GM19351 (cell line): ENCODE measurements around the gene NBAS.
"Not testable (repeated sequence)": the region's sequence is repeated elsewhere in the genome, so short reads cannot be mapped to it uniquely, and the experiment has no call there.

Experiments
- ATAC-seq: cut with Tn5 transposase; IDR thresholded peaks from one replicate; pipeline ENCODE4 v1.9.1; 2021; ENCODE audit warnings: mild to moderate bottlenecking, moderate library complexity; ENCODE audit not compliant: unreplicated experiment

Gene NBAS

GRCh38 chr2:15429032-15429431 lies 132.1 kb downstream of the NBAS start:
- ATAC-seq: no peak

GRCh38 chr2:15427987-15428386 lies 133.1 kb downstream of the NBAS start:
- no peak for ATAC-seq

- ATAC-seq: no peak
Measured at GRCh38 chr2:15426606-15427005, 134.5 kb downstream of the NBAS start.

- ATAC-seq: no peak
Measured at GRCh38 chr2:15425712-15426111, 135.4 kb downstream of the NBAS start.

GRCh38 chr2:15421753-15422152 lies 139.4 kb downstream of the NBAS start:
- no peak for ATAC-seq

- ATAC-seq: no peak
Measured at GRCh38 chr2:15415748-15416147, 145.4 kb downstream of the NBAS start.

GRCh38 chr2:15412779-15413178 lies 148.4 kb downstream of the NBAS start:
- ATAC-seq: no peak

GRCh38 chr2:15412309-15412708 lies 148.8 kb downstream of the NBAS start:
- no peak for ATAC-seq

- ATAC-seq: no peak
Measured at GRCh38 chr2:15410884-15411283, 150.2 kb downstream of the NBAS start.

GRCh38 chr2:15408759-15409158 lies 152.4 kb downstream of the NBAS start:
- no peak for ATAC-seq

GRCh38 chr2:15407666-15408065 lies 153.5 kb downstream of the NBAS start:
- ATAC-seq: no peak

- not testable (repeated sequence) for ATAC-seq
Measured at GRCh38 chr2:15404511-15404910, 156.6 kb downstream of the NBAS start.

GRCh38 chr2:15400240-15400826 lies 160.8 kb downstream of the NBAS start:
- no peak for ATAC-seq

- no peak for ATAC-seq
Measured at GRCh38 chr2:15399241-15399640, 161.9 kb downstream of the NBAS start.

GRCh38 chr2:15391751-15392150 lies 169.4 kb downstream of the NBAS start:
- no peak for ATAC-seq

- no peak for ATAC-seq
Measured at GRCh38 chr2:15389895-15390294, 171.2 kb downstream of the NBAS start.

- ATAC-seq: no peak
Measured at GRCh38 chr2:15389326-15389700, 171.8 kb downstream of the NBAS start.

GRCh38 chr2:15388406-15389325 lies 172.5 kb downstream of the NBAS start:
- ATAC-seq: no peak

GRCh38 chr2:15385184-15385583 lies 175.9 kb downstream of the NBAS start:
- no peak for ATAC-seq

GRCh38 chr2:15383695-15384350 lies 177.3 kb downstream of the NBAS start:
- ATAC-seq: no peak

GRCh38 chr2:15378148-15378908 lies 182.8 kb downstream of the NBAS start:
- peak; percentile 85 for ATAC-seq
